ENCODE measurements around the gene KIF3A.
A peak's percentile ranks its signal among the peaks of the same experiment; 100 is the strongest.

Gene KIF3A

DNA sequence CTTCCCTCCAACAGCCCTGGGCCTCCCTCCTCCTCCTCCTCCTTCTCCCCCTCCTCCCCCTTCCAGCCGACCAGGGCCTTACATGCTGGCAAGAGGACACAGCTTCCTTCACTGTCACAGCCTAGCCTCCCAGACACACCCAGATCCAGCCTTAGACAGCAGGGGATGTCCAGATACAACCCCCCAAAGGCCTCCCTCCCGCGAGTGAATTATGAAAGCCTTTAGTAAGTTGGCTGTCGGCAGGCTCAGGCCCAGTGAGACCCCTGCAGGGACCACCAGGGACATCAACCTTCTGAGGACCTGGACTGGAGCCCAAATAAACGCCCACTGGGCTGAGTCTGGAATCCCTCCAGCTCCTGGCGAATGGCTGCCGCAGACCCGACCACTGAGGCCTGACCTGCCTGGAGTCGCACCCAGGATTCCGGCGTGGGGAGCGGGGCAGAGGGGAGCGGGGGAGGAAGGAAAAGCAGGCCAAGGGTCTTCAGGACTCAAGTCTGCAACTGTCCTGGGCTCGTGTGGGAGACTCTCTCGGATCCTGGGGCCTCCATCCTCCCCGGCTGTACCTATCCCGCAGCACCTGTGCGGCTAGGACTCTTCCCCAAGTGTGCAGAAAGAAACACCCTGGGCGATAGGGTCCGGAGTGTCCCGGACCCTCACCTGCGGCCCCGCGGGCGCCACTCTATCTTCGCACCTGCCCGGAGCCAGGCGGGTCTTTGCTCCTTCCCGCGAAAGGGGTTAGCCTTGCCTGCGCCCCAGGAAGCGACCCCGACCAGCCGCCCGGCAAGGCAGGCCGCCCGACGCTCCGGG lies 39.0 kb upstream of the KIF3A start (continued):
- TF ChIP-seq, protein P1, sequence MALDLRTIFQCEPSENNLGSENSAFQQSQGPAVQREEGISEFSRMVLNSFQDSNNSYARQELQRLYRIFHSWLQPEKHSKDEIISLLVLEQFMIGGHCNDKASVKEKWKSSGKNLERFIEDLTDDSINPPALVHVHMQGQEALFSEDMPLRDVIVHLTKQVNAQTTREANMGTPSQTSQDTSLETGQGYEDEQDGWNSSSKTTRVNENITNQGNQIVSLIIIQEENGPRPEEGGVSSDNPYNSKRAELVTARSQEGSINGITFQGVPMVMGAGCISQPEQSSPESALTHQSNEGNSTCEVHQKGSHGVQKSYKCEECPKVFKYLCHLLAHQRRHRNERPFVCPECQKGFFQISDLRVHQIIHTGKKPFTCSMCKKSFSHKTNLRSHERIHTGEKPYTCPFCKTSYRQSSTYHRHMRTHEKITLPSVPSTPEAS (tag by site-specific recombination; IDR thresholded peaks at IDR 0.05): no peak
- TF ChIP-seq RBAK (tag by site-specific recombination; IDR thresholded peaks at IDR 0.05) (no peak), ZNF10 (tag by site-specific recombination; IDR thresholded peaks at IDR 0.05) (peak; percentile 68; the same call in 1 of the 2 replicates), ZNF501 (tag by site-specific recombination; IDR thresholded peaks at IDR 0.05) (peak; percentile 59; the same call in 1 of the 2 replicates), ZNF48 (tag by site-specific recombination; IDR thresholded peaks at IDR 0.05) (no peak), ZNF701 (tag by site-specific recombination; IDR thresholded peaks at IDR 0.05) (no peak), ZNF768 (tag by site-specific recombination; IDR thresholded peaks at IDR 0.05) (no peak), ZSCAN30 (tag by site-specific recombination; IDR thresholded peaks at IDR 0.05) (no peak), ZNF335 (tag by site-specific recombination; conservative IDR thresholded peaks at IDR 0.05) (peak; percentile 79), ZNF184 (tag by site-specific recombination; IDR thresholded peaks at IDR 0.05) (no peak), SETDB1 (IDR thresholded peaks at IDR 0.05; ENCODE audit: insufficient read length, low read length) (no peak), ZNF341 (tag by site-specific recombination; IDR thresholded peaks at IDR 0.05; ENCODE audit: low read depth) (peak; percentile 43; the same call in 1 of the 2 replicates), GLIS1 (tag by site-specific recombination; IDR thresholded peaks at IDR 0.05) (peak; percentile 96), ZSCAN16 (tag by site-specific recombination; IDR thresholded peaks at IDR 0.05) (no peak), ZNF664 (tag by site-specific recombination; IDR thresholded peaks at IDR 0.05) (no peak), ZNF785 (tag by site-specific recombination; IDR thresholded peaks at IDR 0.05) (no peak), ZXDB (tag by site-specific recombination; IDR thresholded peaks at IDR 0.05) (peak; percentile 27; the same call in 1 of the 2 replicates), ZFHX2 (tag by site-specific recombination; conservative IDR thresholded peaks at IDR 0.05) (peak; percentile 70), SALL2 (tag by site-specific recombination; IDR thresholded peaks at IDR 0.05; ENCODE audit: borderline replicate concordance) (no peak), ZNF174 (tag by site-specific recombination; IDR thresholded peaks at IDR 0.05) (no peak), HOXA7 (CRISPR knock-in tag; IDR thresholded peaks at IDR 0.05; ENCODE audit: borderline replicate concordance) (no peak), KLF9 (tag by site-specific recombination; IDR thresholded peaks at IDR 0.05; ENCODE audit: low read depth) (peak; percentile 74; the same call in 1 of the 2 replicates), KLF1 (tag by site-specific recombination; IDR thresholded peaks at IDR 0.05) (peak; percentile 57), ZNF433 (tag by site-specific recombination; IDR thresholded peaks at IDR 0.05; ENCODE audit: low read depth) (no peak)
- TF ChIP-seq, protein P2, sequence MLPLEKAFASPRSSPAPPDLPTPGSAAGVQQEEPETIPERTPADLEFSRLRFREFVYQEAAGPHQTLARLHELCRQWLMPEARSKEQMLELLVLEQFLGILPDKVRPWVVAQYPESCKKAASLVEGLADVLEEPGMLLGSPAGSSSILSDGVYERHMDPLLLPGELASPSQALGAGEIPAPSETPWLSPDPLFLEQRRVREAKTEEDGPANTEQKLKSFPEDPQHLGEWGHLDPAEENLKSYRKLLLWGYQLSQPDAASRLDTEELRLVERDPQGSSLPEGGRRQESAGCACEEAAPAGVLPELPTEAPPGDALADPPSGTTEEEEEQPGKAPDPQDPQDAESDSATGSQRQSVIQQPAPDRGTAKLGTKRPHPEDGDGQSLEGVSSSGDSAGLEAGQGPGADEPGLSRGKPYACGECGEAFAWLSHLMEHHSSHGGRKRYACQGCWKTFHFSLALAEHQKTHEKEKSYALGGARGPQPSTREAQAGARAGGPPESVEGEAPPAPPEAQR (tag by site-specific recombination; IDR thresholded peaks at IDR 0.05): no peak
- TF ChIP-seq, protein P3, sequence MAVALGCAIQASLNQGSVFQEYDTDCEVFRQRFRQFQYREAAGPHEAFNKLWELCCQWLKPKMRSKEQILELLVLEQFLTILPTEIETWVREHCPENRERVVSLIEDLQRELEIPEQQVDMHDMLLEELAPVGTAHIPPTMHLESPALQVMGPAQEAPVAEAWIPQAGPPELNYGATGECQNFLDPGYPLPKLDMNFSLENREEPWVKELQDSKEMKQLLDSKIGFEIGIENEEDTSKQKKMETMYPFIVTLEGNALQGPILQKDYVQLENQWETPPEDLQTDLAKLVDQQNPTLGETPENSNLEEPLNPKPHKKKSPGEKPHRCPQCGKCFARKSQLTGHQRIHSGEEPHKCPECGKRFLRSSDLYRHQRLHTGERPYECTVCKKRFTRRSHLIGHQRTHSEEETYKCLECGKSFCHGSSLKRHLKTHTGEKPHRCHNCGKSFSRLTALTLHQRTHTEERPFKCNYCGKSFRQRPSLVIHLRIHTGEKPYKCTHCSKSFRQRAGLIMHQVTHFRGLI (tag by site-specific recombination; IDR thresholded peaks at IDR 0.05): no peak
- TF ChIP-seq, protein P4, sequence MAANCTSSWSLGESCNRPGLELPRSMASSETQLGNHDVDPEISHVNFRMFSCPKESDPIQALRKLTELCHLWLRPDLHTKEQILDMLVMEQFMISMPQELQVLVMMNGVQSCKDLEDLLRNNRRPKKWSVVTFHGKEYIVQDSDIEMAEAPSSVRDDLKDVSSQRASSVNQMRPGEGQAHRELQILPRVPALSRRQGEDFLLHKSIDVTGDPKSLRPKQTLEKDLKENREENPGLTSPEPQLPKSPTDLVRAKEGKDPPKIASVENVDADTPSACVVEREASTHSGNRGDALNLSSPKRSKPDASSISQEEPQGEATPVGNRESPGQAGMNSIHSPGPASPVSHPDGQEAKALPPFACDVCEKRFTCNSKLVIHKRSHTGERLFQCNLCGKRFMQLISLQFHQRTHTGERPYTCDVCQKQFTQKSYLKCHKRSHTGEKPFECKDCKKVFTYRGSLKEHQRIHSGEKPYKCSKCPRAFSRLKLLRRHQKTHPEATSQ (tag by site-specific recombination; IDR thresholded peaks at IDR 0.05): no peak
- TF ChIP-seq, protein P5, sequence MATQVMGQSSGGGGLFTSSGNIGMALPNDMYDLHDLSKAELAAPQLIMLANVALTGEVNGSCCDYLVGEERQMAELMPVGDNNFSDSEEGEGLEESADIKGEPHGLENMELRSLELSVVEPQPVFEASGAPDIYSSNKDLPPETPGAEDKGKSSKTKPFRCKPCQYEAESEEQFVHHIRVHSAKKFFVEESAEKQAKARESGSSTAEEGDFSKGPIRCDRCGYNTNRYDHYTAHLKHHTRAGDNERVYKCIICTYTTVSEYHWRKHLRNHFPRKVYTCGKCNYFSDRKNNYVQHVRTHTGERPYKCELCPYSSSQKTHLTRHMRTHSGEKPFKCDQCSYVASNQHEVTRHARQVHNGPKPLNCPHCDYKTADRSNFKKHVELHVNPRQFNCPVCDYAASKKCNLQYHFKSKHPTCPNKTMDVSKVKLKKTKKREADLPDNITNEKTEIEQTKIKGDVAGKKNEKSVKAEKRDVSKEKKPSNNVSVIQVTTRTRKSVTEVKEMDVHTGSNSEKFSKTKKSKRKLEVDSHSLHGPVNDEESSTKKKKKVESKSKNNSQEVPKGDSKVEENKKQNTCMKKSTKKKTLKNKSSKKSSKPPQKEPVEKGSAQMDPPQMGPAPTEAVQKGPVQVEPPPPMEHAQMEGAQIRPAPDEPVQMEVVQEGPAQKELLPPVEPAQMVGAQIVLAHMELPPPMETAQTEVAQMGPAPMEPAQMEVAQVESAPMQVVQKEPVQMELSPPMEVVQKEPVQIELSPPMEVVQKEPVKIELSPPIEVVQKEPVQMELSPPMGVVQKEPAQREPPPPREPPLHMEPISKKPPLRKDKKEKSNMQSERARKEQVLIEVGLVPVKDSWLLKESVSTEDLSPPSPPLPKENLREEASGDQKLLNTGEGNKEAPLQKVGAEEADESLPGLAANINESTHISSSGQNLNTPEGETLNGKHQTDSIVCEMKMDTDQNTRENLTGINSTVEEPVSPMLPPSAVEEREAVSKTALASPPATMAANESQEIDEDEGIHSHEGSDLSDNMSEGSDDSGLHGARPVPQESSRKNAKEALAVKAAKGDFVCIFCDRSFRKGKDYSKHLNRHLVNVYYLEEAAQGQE (tag by site-specific recombination; IDR thresholded peaks at IDR 0.05): no peak
- TF ChIP-seq, protein P6, sequence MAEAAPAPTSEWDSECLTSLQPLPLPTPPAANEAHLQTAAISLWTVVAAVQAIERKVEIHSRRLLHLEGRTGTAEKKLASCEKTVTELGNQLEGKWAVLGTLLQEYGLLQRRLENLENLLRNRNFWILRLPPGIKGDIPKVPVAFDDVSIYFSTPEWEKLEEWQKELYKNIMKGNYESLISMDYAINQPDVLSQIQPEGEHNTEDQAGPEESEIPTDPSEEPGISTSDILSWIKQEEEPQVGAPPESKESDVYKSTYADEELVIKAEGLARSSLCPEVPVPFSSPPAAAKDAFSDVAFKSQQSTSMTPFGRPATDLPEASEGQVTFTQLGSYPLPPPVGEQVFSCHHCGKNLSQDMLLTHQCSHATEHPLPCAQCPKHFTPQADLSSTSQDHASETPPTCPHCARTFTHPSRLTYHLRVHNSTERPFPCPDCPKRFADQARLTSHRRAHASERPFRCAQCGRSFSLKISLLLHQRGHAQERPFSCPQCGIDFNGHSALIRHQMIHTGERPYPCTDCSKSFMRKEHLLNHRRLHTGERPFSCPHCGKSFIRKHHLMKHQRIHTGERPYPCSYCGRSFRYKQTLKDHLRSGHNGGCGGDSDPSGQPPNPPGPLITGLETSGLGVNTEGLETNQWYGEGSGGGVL (tag by site-specific recombination; IDR thresholded peaks at IDR 0.05): peak; percentile 90

All from HEK293 (cell line).